Measurements from ENCODE around the gene CAP1. TPM values are rescaled to one million over a fixed set of nuclear protein-coding genes. Genes with fewer than 3 reads are reported as not detected.

CAP1 gene
- total and polyA plus RNA-seq, 9 of the 15 experiments (the other 6 are each of a cell fraction or from before 2014, with no cell fraction given), result 230 to 658 (median 281) TPM

DNA sequence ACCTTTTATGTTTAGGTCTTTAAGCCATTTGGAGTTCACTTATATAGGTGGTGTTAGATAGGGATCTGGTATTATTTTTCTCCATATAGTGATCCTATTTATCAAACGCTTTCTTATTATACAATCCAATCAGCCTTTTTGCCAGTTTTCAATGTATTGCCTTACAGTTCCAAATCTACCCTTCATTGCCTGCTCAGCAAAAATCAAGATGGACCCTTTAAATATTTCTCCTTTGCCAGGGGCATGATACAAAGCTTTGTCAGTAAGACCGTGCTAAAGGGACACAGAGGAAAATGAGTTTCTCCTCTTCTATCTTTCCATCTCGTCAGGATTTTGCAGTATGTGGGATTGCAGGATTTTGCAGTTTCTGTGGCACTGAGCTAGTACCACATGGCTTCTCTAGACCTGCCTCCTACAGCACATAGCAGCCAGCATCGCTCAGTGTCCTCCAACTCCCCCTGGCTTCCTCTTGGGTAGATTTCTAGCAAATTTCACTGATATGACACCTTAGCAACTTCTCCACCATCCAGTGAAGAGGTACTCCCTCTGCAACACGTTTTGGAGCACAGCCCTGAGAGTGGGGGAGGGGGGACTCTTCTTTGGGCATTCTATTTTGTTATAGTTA lies 22.5 kb upstream of the CAP1 start:
- ATAC-seq (peak; percentile 88), FAIRE-seq (no peak), DNase-seq (ENCODE audit: extremely low read depth in 1 of 4, low spot score in 3 of 4) (no peak)
- Histone ChIP-seq H2AFZ (ENCODE audit: low read depth, low read length) (peak overlapping the region; percentile 5; the same call in 1 of the 2 replicates), H3K36me3 (ENCODE audit: control insufficient read depth, insufficient read depth, low read length) (no peaks in the 10 kb centered on the region), H3K9me1 (ENCODE audit: control insufficient read depth, insufficient read depth, low read length) (no peaks in the 10 kb centered on the region), H3K9ac (ENCODE audit: insufficient read depth in 1 of 2, low read depth in 2 of 2, low read length in 2 of 2) (no peak overlapping the region), H3K4me3 (no peak overlapping the region), H3K4me2 (ENCODE audit: insufficient read depth, low read length) (no peak overlapping the region), H3K4me1 (replicated peaks in 1 of 2; ENCODE audit: control insufficient read depth in 2 of 2, insufficient read depth in 2 of 2, low read length in 2 of 2) (peaks cover 0 to 6% of the 10 kb centered on the region in 2 experiments; a peak in 1 of 5 replicates), H3K9me3 (replicated peaks; ENCODE audit: control insufficient read depth, insufficient read depth, low read depth, low read length) (no peaks in the 10 kb centered on the region), H3K27me3 (ENCODE audit: control insufficient read depth in 2 of 2, insufficient read depth in 2 of 2, low read length in 2 of 2) (no peaks in the 10 kb centered on the region; a peak in 1 of 5 replicates), H3K79me2 (ENCODE audit: control insufficient read depth, insufficient read depth, low read length) (no peaks in the 10 kb centered on the region), H4K20me1 (replicated peaks; ENCODE audit: control insufficient read depth, insufficient read depth, low read length) (no peaks in the 10 kb centered on the region), H3K27ac (ENCODE audit: extremely low read depth, low read depth, low read length) (no peak overlapping the region)
- ChIA-PET POLR2A (interaction anchor here (0.6 to 1.1 kb wide), 3 partner anchors 21 to 98 kb away, joined by 3 to 4 read pairs (median 4); no protein-coding TSS in a partner anchor), CTCF (ENCODE audit: low intra/inter-chr PET ratio) (interaction anchor here (0.6 kb wide), 1 partner anchor 36 kb away, joined by 4 read pairs; no protein-coding TSS in a partner anchor)
- intact Hi-C loops (cut with micrococcal nuclease) (no loop called here), in situ Hi-C loops (cut with MboI) (no loop called here)
- no TSS peak for BruUV-seq (replicated peaks)
- WGBS (ENCODE audit: insufficient coverage, low coverage, missing lambda C conversion rate), result 5% methylated on average over 5 of the region's 5 CpGs
- peak; percentile 37; the same call in 1 of the 2 replicates for TF ChIP-seq MAFK (IDR thresholded peaks at IDR 0.05; ENCODE audit: low read length)
- no peak for TF ChIP-seq ZMIZ1 (IDR thresholded peaks at IDR 0.05; ENCODE audit: low read depth in 2 of 2, low read length in 2 of 2)
- TF ChIP-seq MAFF (IDR thresholded peaks at IDR 0.05; ENCODE audit: low read length), result peak; percentile 46
- TF ChIP-seq SRSF3 (IDR thresholded peaks at IDR 0.05; ENCODE audit: insufficient read depth, low read length), result no peak
- peak in 2 of 3 experiments; percentile 35 to 41; a peak in 4 of 6 replicates for TF ChIP-seq CTCF (IDR thresholded peaks at IDR 0.05 in 2 of 3, conservative IDR thresholded peaks at IDR 0.05 in 1 of 3; ENCODE audit: insufficient read depth in 2 of 3, low read depth in 1 of 3, low read length in 3 of 3)
- TF ChIP-seq CTBP1 (IDR thresholded peaks at IDR 0.05; ENCODE audit: borderline replicate concordance), result 0 out of 2 replicates have a peak, but pooled peaks have one; percentile 19
- TF ChIP-seq RCOR1 (IDR thresholded peaks at IDR 0.05; ENCODE audit: borderline replicate concordance in 1 of 2, low read depth in 2 of 2, low read length in 2 of 2), result 0 out of 4 replicates have a peak, but pooled peaks of 1 of the 2 experiments have one; percentile 18
- TF ChIP-seq E2F1 (CRISPR knock-in tag; IDR thresholded peaks at IDR 0.05), result no peak
- no peak for TF ChIP-seq BACH1 (tag; IDR thresholded peaks at IDR 0.05)
- no peak for TF ChIP-seq CHD1 (IDR thresholded peaks at IDR 0.05; ENCODE audit: low read length)
- TF ChIP-seq DACH1 (IDR thresholded peaks at IDR 0.05; ENCODE audit: partially characterized antibody), result no peak
